Aorta (tissue), 5 donors: Measurements from ENCODE around the gene PYGL. TPM values are rescaled to one million over a fixed set of nuclear protein-coding genes. Genes with fewer than 3 reads are reported as not detected.
"Not testable (repeated sequence)": the region's sequence is repeated elsewhere in the genome, so short reads cannot be mapped to it uniquely, and the experiment has no call there.

Experiments used
- ATAC-seq: fragments of 200-7000 bp; cut with Tn5 transposase; one replicate; pipeline ENCODE4 v1.9.1; 2022; ENCODE audit warnings: moderate library complexity; ENCODE audit not compliant: low FRiP score
- DNase-seq, 2 donors: peaks; one replicate each; pipeline ENCODE4 v3.0.0-alpha.2; 2020
- H3K27ac ChIP-seq, 2 donors: one replicate each; pipeline ENCODE4 v1.5.1; 2013; ENCODE audit warnings: low read length in 2 of 2, mild to moderate bottlenecking in 2 of 2, moderate library complexity in 2 of 2, control low read depth in 1 of 2, inconsistent platforms in 1 of 2, low read depth in 1 of 2
- H3K27me3 ChIP-seq, 2 donors: one replicate each; pipeline ENCODE4 v1.6.1; 2013; ENCODE audit warnings: control low read depth in 1 of 2, low read length in 1 of 2, mild to moderate bottlenecking in 1 of 2, moderate library complexity in 1 of 2; ENCODE audit not compliant: insufficient read depth in 2 of 2, control insufficient read depth in 1 of 2
- H3K36me3 ChIP-seq, 2 donors: one replicate each; pipeline ENCODE4 v1.6.1; 2013; ENCODE audit warnings: control low read depth in 1 of 2, low read length in 1 of 2, mild to moderate bottlenecking in 1 of 2; ENCODE audit not compliant: insufficient read depth in 2 of 2, control insufficient read depth in 1 of 2
- H3K4me1 ChIP-seq, 2 donors: one replicate each; pipeline ENCODE4 v1.6.1; 2013; ENCODE audit warnings: low read length in 2 of 2, control low read depth in 1 of 2, mild to moderate bottlenecking in 1 of 2, moderate library complexity in 1 of 2; ENCODE audit not compliant: insufficient read depth in 2 of 2, control insufficient read depth in 1 of 2
- H3K4me3 ChIP-seq, 2 donors: one replicate each; pipeline ENCODE4 v1.5.1; 2013; ENCODE audit warnings: low read length in 2 of 2, control low read depth in 1 of 2, mild to moderate bottlenecking in 1 of 2
- H3K9me3 ChIP-seq: one replicate; pipeline ENCODE4 v1.6.1; 2013; ENCODE audit warnings: mild to moderate bottlenecking, low read length; ENCODE audit not compliant: control insufficient read depth
- WGBS, 2 donors: extraction: QIAGEN DNeasy Blood & Tissue Kit; methylation state at CpG; one replicate each; pipeline ENCODE4 v1.1.7; 2013; 5-methylcytosine and 5-hydroxymethylcytosine counted together
- intact Hi-C, 2 donors: fragments of 100-400 bp; cut with DNase I; formaldehyde crosslinking; loops; one replicate each; pipeline versions ENCODE4 v1.14.2 to v1.15.0; 2022
- polyA plus RNA-seq, 2 donors: library from polyadenylated mRNA; stranded (reverse); fragments of 200-250 nt; gene quantifications; one replicate each; pipeline ENCODE4 v1.2.3, GENCODE V29; 2013
- total RNA-seq, 2 donors: library from RNA; stranded (reverse); fragmentation: NEBNext Ultra II Directional; extraction: Animal tissue kit (Norgen Biotek cat#: 25700); gene quantifications; one replicate each; pipeline ENCODE4 v1.2.1, GENCODE V29; 2021
- donor health status: healthy with polysubstance abuse.
- donor health status: Bipolar disorder and iron deficiency.
- donor health status: DM: no; HTN: no; CAD: no.
- donor health status: DM: no; HTN: no; CAD: no.
- donor health status: DM: yes; HTN: yes; CAD: no.

The PYGL gene
- total and polyA plus RNA-seq, 4 donors = 18.4 to 78.6 (median 37.1) TPM

DNA sequence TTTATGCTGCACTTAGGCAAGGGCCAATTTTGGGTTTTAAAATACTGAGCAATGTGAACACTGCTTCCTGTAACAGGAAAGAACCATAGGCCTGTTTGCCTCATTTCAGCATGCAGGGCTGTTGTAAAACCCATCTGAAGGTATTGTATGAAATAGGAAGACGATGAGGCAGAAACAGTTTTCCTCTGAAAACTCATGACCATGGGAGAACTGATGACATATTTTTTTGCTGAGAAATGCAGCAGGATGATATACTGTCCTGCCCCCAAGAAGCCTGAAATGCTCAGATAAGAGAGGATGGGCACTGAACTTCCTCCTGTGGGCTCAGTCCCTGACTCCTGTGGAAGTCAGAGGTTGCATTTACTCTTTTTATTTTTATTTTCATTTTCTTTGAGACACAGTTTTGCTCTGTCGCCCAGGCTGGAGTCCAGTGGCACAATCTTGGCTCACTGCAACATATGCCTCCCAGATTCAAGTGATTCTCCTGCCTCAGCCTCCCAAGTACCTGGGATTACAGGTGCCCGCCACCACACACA is 17.4 kb downstream of the PYGL start:
- Histone ChIP-seq H3K9me3 (no peaks in the 10 kb centered on the region), H3K4me3 (no peak overlapping the region), H3K27ac (no peak overlapping the region), H3K4me1 (no peaks in the 10 kb centered on the region), H3K27me3 (no peaks in the 10 kb centered on the region), H3K36me3 (peaks cover 4 to 14% of the 10 kb centered on the region in 2 donors)
- intact Hi-C loops = no loop called here
- no peak for DNase-seq
- peak; percentile 54 for ATAC-seq
- WGBS, 2 donors = 91 to 93% methylated on average over 3 of the region's 3 CpGs

DNA sequence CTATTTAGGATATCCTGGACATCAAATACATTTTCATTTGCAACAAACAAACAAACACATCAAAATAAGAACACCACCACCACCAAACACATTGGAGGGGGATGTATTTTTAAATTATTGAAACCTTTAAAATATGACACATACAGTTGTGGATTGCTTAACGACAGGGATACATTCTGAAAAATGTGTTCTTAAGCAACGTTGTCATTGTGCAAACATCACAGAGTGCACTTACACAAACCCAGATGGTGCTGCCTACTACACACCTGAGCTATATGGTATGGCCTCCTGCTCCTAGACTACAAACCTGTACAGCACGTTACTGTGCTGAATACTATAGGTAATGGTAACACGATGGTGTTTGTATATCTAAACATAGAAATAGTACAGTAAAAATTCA is 19.4 kb downstream of the PYGL start:
- H3K27ac ChIP-seq = no peak overlapping the region
- ATAC-seq = no peak
- no peaks in the 10 kb centered on the region for H3K27me3 ChIP-seq
- WGBS, 2 donors = 79 to 82% methylated on average over 4 of the region's 4 CpGs
- H3K4me1 ChIP-seq = no peaks in the 10 kb centered on the region
- intact Hi-C loops = no loop called here
- H3K4me3 ChIP-seq = no peak overlapping the region
- no peak for DNase-seq
- peaks cover 0 to 7% of the 10 kb centered on the region in 2 donors for H3K36me3 ChIP-seq
- no peaks in the 10 kb centered on the region for H3K9me3 ChIP-seq

DNA sequence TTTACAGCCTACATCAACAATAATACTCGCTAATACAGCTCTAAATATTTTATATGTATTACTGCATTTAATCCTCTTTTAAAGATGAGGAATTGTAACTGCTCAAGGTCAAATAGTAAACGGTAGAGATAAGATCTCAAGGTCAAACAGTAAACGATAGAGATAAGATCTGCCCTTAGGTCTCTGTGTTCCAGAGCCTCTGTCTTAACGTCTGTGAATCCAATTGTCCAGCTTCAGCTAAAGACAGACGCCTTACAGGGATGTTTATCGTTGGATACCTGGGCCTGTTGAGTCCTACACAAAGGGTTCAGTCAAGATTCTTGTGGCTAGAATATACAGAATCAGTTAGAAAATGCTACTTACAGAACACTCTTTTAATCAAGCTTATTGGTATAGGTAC is 20.0 kb downstream of the PYGL start:
- H3K36me3 ChIP-seq = peaks cover 0 to 7% of the 10 kb centered on the region in 2 donors
- no peaks in the 10 kb centered on the region for H3K9me3 ChIP-seq
- intact Hi-C loops = no loop called here
- 71 to 77% methylated on average over 6 of the region's 6 CpGs for WGBS, 2 donors
- no peak for DNase-seq
- ATAC-seq = no peak
- H3K4me1 ChIP-seq = no peaks in the 10 kb centered on the region
- no peak overlapping the region for H3K27ac ChIP-seq
- no peak overlapping the region for H3K4me3 ChIP-seq
- no peaks in the 10 kb centered on the region for H3K27me3 ChIP-seq

DNA sequence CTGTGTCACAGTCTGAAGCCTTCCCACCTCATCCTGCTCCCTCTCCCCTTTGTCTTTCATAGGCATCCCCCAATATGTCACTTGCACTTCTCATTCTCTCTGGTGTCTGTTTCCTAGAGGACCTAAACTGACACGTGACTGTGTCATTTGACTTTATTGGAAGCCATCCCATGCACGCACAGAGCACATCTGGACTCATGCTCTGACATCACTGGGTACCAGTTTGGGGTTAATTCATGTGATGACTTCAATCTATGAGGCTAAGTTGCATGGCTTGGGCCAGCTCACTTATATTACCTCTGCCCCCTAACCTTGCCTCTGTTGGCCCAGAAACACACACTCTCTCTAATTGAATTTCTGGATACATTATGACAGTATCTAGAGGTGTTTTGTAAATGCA is 21.5 kb downstream of the PYGL start:
- H3K9me3 ChIP-seq = no peaks in the 10 kb centered on the region
- 87 to 92% methylated on average over 2 of the region's 2 CpGs for WGBS, 2 donors
- H3K27me3 ChIP-seq = no peaks in the 10 kb centered on the region
- peaks cover 0 to 7% of the 10 kb centered on the region in 2 donors for H3K36me3 ChIP-seq
- DNase-seq (no peak), ATAC-seq (no peak)
- no peak overlapping the region for H3K4me3 ChIP-seq
- no peaks in the 10 kb centered on the region for H3K4me1 ChIP-seq
- intact Hi-C loops = no loop called here
- no peak overlapping the region for H3K27ac ChIP-seq

DNA sequence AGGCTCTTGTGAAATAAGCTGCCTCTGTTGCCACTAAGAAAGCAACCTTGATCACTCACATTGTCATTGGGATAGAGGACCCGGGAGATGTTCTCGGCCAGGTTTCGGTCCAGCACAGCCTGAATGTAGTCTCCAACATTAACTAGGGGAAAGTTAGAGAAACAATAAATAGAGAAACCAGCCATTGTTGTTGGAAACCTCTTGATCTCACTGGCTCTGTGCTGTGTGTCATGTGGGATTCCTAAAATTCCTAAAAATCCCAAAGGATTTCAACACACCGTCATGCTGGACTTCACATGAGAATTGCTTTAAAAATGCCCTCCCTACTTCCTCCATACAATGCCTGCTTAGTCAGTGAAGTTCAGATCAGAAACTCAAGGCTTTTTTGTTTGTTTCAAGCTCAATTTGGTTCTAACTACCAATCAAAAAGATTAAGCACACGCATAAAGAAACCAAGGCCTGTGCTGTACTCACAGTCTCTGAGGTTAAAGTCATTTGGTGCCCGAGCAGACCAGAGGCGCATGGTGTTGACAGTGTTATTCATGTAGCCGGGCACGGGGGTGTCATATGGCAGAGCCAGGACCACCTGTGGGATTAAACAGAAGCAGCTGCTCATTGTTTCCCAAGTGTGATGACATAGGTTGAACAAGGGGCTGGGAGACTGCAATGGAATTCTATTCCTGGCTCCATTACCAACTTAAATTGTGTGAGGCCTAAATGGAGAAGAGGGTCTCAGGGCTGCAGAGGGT is 23.6 kb downstream of the PYGL start:
- Histone ChIP-seq H3K27ac (no peak overlapping the region), H3K27me3 (no peaks in the 10 kb centered on the region), H3K9me3 (no peaks in the 10 kb centered on the region), H3K36me3 (peaks cover 3 to 4% of the 10 kb centered on the region in 2 donors), H3K4me1 (no peaks in the 10 kb centered on the region), H3K4me3 (no peak overlapping the region)
- ATAC-seq (no peak), DNase-seq (no peak)
- WGBS, 2 donors = 59 to 61% methylated on average over 9 of the region's 9 CpGs
- intact Hi-C loops = no loop called here

DNA sequence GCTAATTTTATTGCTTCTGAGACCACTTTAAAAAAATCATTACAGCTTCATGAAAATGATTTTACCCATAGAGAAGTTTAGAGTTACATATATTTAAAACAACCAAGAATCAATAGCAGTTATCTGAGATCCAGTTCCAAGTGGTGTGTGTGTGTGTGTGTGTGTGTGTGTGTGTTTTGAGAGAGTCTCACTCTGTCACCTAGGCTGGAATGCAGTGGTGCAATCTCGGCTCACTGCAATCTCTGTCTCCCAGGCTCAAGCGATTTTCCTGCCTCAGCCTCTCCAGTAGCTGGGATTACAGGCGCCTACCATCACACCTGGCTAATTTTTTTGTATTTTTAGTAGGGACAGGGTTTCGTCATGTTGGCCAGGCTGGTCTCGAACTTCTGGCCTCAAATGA is 24.8 kb downstream of the PYGL start:
- H3K4me3 ChIP-seq, H3K9me3 ChIP-seq, intact Hi-C loops, H3K4me1 ChIP-seq, H3K27me3 ChIP-seq, H3K36me3 ChIP-seq, ATAC-seq, DNase-seq, H3K27ac ChIP-seq: not testable (repeated sequence)
- WGBS, 2 donors = 94 to 96% methylated on average over 5 of the region's 5 CpGs

DNA sequence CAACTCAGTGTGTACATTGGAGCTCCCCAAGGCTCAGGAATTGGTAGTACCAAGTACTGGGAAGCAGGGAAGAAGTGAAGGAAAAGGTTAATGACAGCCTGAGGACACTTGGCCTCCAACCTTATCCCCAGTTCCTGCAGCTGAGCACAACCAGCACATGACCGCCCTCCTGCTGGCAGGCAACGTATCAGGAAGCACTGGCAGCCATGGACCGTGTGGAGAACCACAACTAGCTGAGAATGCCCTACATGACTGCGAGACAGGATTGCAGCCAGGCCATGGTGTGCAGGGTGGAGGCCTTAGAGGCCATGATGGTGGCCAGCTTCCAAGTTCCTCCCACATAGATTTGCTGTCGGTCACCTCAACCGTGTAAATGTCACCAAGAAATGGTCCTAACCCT is 26.8 kb downstream of the PYGL start:
- ATAC-seq (no peak), DNase-seq (peak in 1 of 2 donors; percentile 34)
- WGBS, 2 donors = 92 to 95% methylated on average over 6 of the region's 6 CpGs
- Histone ChIP-seq H3K27ac (no peak overlapping the region), H3K4me3 (no peak overlapping the region), H3K4me1 (no peaks in the 10 kb centered on the region), H3K9me3 (no peaks in the 10 kb centered on the region), H3K27me3 (no peaks in the 10 kb centered on the region), H3K36me3 (peaks cover 6 to 8% of the 10 kb centered on the region in 2 donors)
- intact Hi-C loops = no loop called here

DNA sequence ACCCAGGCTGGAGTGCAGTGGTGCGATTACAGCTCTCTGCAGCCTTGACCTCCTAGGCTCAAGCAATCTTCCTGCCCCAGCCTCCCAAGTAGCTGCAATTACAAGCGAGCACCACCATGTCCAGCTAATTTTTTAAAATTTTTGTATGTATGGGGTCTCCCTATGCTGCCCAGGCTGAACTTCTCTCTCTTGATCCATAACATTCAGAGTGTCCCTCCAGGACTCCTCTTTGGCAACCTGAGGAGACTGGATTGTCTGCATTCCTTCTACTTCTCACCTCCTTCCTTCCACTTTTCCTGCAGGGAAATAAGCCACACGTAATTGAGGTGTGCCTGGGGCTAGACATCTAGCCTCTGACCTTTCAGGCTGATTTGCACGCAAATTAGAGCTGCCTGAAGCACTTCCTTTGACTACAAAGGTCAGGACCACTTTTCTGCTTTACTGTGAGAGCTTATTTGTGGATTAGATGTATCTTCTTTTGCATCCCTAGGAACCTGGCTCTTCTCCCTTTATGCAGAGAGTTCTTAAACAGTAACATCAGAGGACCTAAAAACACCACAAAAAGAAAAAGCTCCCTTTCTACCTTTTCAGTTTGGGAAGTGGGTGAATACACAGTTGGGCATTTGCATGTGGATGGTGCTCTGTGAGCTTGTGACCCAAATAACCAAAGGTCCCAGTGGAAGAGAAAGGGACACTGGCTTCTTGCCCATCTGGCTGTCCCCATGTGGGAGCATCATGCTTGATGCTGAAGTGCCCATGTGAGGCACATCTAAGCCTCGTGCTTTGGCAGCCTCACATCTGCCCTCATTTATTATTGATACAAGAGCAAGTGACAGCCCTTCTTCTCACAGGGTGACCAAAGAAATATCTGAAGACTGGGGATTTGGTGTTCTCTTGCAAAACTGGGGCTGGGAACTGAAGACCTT is 33.5 kb downstream of the PYGL start:
- H3K27ac ChIP-seq = no peak overlapping the region
- H3K27me3 ChIP-seq = no peaks in the 10 kb centered on the region
- ATAC-seq (no peak), DNase-seq (no peak)
- 81 to 82% methylated on average over 5 of the region's 5 CpGs for WGBS, 2 donors
- no peaks in the 10 kb centered on the region for H3K4me1 ChIP-seq
- H3K9me3 ChIP-seq = no peaks in the 10 kb centered on the region
- H3K4me3 ChIP-seq = no peak overlapping the region
- H3K36me3 ChIP-seq = peaks cover 13 to 16% of the 10 kb centered on the region in 2 donors
- intact Hi-C loops = no loop called here
